Measurements from ENCODE around the gene LHX3.

DNA sequence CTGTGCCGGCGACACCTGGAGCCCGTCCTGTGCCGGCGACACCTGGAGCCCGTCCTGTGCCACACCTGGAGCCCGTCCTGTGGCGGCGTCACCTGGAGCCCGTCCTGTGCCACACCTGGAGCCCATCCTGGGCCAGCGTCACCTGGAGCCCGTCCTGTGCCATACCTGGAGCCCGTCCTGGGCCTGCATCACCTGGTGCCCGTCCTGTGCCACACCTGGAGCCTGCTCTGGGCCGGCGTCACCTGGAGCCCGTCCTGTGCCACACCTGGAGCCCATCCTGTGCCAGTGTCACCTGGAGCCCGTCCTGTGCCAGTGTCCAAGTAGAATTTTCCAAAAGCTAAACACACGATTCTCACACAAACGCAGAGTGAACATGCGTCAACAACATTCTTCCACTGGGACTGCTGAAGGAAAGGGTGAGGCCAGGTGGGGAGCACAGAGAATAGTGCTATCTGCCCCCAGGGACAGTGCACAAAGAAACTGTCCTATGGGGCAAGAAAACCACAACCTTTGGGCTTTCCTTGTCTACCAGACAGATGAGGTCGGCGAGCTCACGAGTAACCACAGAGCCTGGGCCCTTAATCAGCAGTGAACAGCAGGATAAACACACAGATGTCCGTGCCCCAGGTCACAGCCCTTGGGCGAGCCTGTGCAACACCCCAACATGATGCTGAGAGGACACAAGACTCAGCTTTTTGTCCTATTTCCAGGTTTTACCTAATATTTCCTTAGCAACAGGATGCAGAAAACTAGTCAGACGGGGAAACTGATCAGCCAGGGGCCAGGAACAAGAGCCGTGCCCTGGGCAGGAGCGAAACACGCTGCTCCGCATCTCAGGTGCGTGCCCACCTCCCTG is 32.8 kb upstream of the LHX3 start:
- TF ChIP-seq, protein P1, sequence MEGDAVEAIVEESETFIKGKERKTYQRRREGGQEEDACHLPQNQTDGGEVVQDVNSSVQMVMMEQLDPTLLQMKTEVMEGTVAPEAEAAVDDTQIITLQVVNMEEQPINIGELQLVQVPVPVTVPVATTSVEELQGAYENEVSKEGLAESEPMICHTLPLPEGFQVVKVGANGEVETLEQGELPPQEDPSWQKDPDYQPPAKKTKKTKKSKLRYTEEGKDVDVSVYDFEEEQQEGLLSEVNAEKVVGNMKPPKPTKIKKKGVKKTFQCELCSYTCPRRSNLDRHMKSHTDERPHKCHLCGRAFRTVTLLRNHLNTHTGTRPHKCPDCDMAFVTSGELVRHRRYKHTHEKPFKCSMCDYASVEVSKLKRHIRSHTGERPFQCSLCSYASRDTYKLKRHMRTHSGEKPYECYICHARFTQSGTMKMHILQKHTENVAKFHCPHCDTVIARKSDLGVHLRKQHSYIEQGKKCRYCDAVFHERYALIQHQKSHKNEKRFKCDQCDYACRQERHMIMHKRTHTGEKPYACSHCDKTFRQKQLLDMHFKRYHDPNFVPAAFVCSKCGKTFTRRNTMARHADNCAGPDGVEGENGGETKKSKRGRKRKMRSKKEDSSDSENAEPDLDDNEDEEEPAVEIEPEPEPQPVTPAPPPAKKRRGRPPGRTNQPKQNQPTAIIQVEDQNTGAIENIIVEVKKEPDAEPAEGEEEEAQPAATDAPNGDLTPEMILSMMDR (conservative IDR thresholded peaks at IDR 0.05; ENCODE audit: low read depth, low read length) = no peak
- TF ChIP-seq, protein P2, sequence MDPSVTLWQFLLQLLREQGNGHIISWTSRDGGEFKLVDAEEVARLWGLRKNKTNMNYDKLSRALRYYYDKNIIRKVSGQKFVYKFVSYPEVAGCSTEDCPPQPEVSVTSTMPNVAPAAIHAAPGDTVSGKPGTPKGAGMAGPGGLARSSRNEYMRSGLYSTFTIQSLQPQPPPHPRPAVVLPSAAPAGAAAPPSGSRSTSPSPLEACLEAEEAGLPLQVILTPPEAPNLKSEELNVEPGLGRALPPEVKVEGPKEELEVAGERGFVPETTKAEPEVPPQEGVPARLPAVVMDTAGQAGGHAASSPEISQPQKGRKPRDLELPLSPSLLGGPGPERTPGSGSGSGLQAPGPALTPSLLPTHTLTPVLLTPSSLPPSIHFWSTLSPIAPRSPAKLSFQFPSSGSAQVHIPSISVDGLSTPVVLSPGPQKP (IDR thresholded peaks at IDR 0.05; ENCODE audit: borderline replicate concordance, low read depth, low read length) = no peak
- TF ChIP-seq FOS (IDR thresholded peaks at IDR 0.05; ENCODE audit: low read depth, low read length) = no peak
- no peak for TF ChIP-seq POLR2A (IDR thresholded peaks at IDR 0.05; ENCODE audit: low read depth, low read length)
- TF ChIP-seq SMC3 (IDR thresholded peaks at IDR 0.05; ENCODE audit: low read depth, low read length) = no peak
- no peak for TF ChIP-seq BHLHE40 (IDR thresholded peaks at IDR 0.05; ENCODE audit: low read depth, low read length)
- TF ChIP-seq, protein P3, sequence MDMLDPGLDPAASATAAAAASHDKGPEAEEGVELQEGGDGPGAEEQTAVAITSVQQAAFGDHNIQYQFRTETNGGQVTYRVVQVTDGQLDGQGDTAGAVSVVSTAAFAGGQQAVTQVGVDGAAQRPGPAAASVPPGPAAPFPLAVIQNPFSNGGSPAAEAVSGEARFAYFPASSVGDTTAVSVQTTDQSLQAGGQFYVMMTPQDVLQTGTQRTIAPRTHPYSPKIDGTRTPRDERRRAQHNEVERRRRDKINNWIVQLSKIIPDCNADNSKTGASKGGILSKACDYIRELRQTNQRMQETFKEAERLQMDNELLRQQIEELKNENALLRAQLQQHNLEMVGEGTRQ (IDR thresholded peaks at IDR 0.05; ENCODE audit: low read depth, low read length) = no peak
- TF ChIP-seq CHD1 (IDR thresholded peaks at IDR 0.05; ENCODE audit: low read depth, low read length) = no peak
- no peak for TF ChIP-seq MAZ (IDR thresholded peaks at IDR 0.05; ENCODE audit: borderline replicate concordance, low read depth, low read length)
- TF ChIP-seq RFX5 (IDR thresholded peaks at IDR 0.05; ENCODE audit: low read depth, low read length) = no peak
- no peak for TF ChIP-seq RAD21 (IDR thresholded peaks at IDR 0.05; ENCODE audit: low read length)
- TF ChIP-seq MAFK (IDR thresholded peaks at IDR 0.05; ENCODE audit: low read depth, low read length) = no peak
- no peak for TF ChIP-seq CEBPB (IDR thresholded peaks at IDR 0.05; ENCODE audit: low read depth, low read length)

All from IMR-90 (cell line).